HepG2 (cell line): ENCODE results near the gene HOXA4. TPM values are rescaled to one million over a fixed set of nuclear protein-coding genes. Genes with fewer than 3 reads are reported as not detected.
A peak's percentile ranks its signal among the peaks of the same experiment; 100 is the strongest.

Experiments used
- ATAC-seq: fragments of 200-7000 bp; cut with Tn5 transposase; 3 replicates; pipeline ENCODE4 v1.9.1; 2020; ENCODE audit warnings: mild to moderate bottlenecking, moderate library complexity
- BruUV-seq: library from RNA; stranded (reverse); fragments of 400-500 nt; replicated peaks from 2 replicates; lab custom pipeline; 2021; lab: Mats Ljungman, UMichigan
- CTCF ChIA-PET: fragments of 300-600 bp; formaldehyde crosslinking; extraction: SDS; loops from one replicate; lab custom pipeline; 2021; ENCODE audit warnings: low total read pairs, inconsistent platforms, low intra/inter-chr PET ratio; lab: Yijun Ruan, JAX
- POLR2A ChIA-PET: fragments of 350-600 bp; sonication (Branson Sonifier 250); formaldehyde crosslinking; loops from one replicate; lab custom pipeline; 2020; ENCODE audit warnings: antibody characterized with exemption, inconsistent platforms; lab: Yijun Ruan, JAX
- DNase-seq: peaks from one replicate; pipeline ENCODE4 v3.0.0-alpha.2; 2015; ENCODE audit warnings: low spot score
- FAIRE-seq: peaks from 3 replicates; lab custom pipeline; 2011; peaks lifted over from hg19 to GRCh38; lab: Jason Lieb, UNC
- H2AFZ ChIP-seq: one replicate; pipeline ENCODE4 v1.6.1; 2011; ENCODE audit warnings: low read length, inconsistent platforms
- H3K27ac ChIP-seq: fragments of 300-600 bp; 3 replicates; pipeline ENCODE4 v1.8.0; 2011; ENCODE audit warnings: mixed run types, mild to moderate bottlenecking, mixed read lengths, low read length, inconsistent platforms; ENCODE audit not compliant: insufficient read depth; ENCODE audit errors: extremely low read length
- H3K27me3 ChIP-seq, 2 experiments: fragments of 200-600 bp in 1 of 2; 2 replicates in 1 of 2; 3 replicates in 1 of 2; pipeline versions ENCODE4 v1.6.0 to v1.8.0; 2011; ENCODE audit warnings: low read length in 2 of 2, mild to moderate bottlenecking in 2 of 2, moderate library complexity in 2 of 2, inconsistent platforms in 1 of 2; ENCODE audit not compliant: insufficient read depth in 2 of 2, control insufficient read depth in 1 of 2
- H3K36me3 ChIP-seq, 2 experiments: fragments of 200-600 bp in 1 of 2; replicated peaks in 1 of 2; 2 replicates in 1 of 2; 3 replicates in 1 of 2; pipeline versions ENCODE4 v1.5.1 to v1.8.0; 2011; ENCODE audit warnings: low read length in 2 of 2, inconsistent platforms in 1 of 2; ENCODE audit not compliant: insufficient read depth in 2 of 2, control insufficient read depth in 1 of 2
- H3K4me1 ChIP-seq: 2 replicates; pipeline ENCODE4 v1.5.1; 2012; ENCODE audit warnings: low read length, inconsistent platforms; ENCODE audit not compliant: insufficient read depth
- H3K4me2 ChIP-seq: 2 replicates; pipeline ENCODE4 v1.6.0; 2011; ENCODE audit warnings: low read depth, low read length, inconsistent platforms
- H3K4me3 ChIP-seq, 3 experiments: fragments of 200-600 bp in 1 of 3; sonication (generic), shearing (Covaris generic) in 1 of 3; replicated peaks in 1 of 3; 2 replicates each; pipeline ENCODE4 v1.5.1; 2011 to 2016; ENCODE audit warnings: low read length in 3 of 3, inconsistent platforms in 2 of 3, low read depth in 2 of 3, mild to moderate bottlenecking in 2 of 3, control low read depth in 1 of 3, mixed read lengths in 1 of 3; ENCODE audit not compliant: insufficient read depth in 1 of 3
- H3K79me2 ChIP-seq: one replicate; pipeline ENCODE4 v1.6.1; 2011; ENCODE audit warnings: low read length, inconsistent platforms; ENCODE audit not compliant: insufficient read depth
- H3K9ac ChIP-seq: 2 replicates; pipeline ENCODE4 v1.6.0; 2011; ENCODE audit warnings: mild to moderate bottlenecking, low read depth, low read length, inconsistent platforms; ENCODE audit not compliant: insufficient read depth
- H3K9me3 ChIP-seq: 2 replicates; pipeline ENCODE4 v1.5.1; 2012; ENCODE audit warnings: mild to moderate bottlenecking, low read length
- H4K20me1 ChIP-seq: 2 replicates; pipeline ENCODE4 v1.6.0; 2011; ENCODE audit warnings: inconsistent platforms, mild to moderate bottlenecking, low read length, moderate library complexity; ENCODE audit not compliant: insufficient read depth
- MYPOP ChIP-seq: sonication (generic); formaldehyde crosslinking; IDR thresholded peaks from 2 replicates; pipeline ENCODE4 v1.8.1; 2023; ENCODE audit warnings: mild to moderate bottlenecking, moderate library complexity, missing genetic modification reagents
- PHF8 ChIP-seq: sonication (generic); formaldehyde crosslinking; IDR thresholded peaks from 2 replicates; pipeline ENCODE4 v1.5.0; 2020; ENCODE audit warnings: missing genetic modification reagents
- UBTF ChIP-seq: sonication (generic); formaldehyde crosslinking; IDR thresholded peaks from 2 replicates; pipeline ENCODE4 v1.4.0; 2020; ENCODE audit warnings: mild to moderate bottlenecking, missing genetic modification reagents
- ZMAT3 ChIP-seq: sonication (generic); formaldehyde crosslinking; conservative IDR thresholded peaks from 2 replicates; pipeline ENCODE4 v1.7.0; 2021; ENCODE audit warnings: missing genetic modification reagents
- ZNF230 ChIP-seq: sonication (generic); formaldehyde crosslinking; IDR thresholded peaks from 2 replicates; pipeline ENCODE4 v1.4.0; 2020; ENCODE audit warnings: mild to moderate bottlenecking, missing genetic modification reagents
- ZNF232 ChIP-seq: sonication (generic); formaldehyde crosslinking; IDR thresholded peaks from 2 replicates; pipeline ENCODE4 v1.4.0; 2020; ENCODE audit warnings: missing genetic modification reagents, borderline replicate concordance
- ZNF446 ChIP-seq: sonication (generic); formaldehyde crosslinking; IDR thresholded peaks from 2 replicates; pipeline ENCODE4 v1.5.0; 2020; ENCODE audit warnings: mild to moderate bottlenecking, missing genetic modification reagents
- ZNF687 ChIP-seq: sonication (generic); formaldehyde crosslinking; IDR thresholded peaks from 2 replicates; pipeline ENCODE4 v1.5.1; 2020; ENCODE audit warnings: mild to moderate bottlenecking, missing genetic modification reagents, moderate library complexity
- ZNF710 ChIP-seq: sonication (generic); formaldehyde crosslinking; IDR thresholded peaks from 2 replicates; pipeline ENCODE4 v1.5.0; 2020; ENCODE audit warnings: mild to moderate bottlenecking, missing genetic modification reagents, borderline replicate concordance
- WGBS: methylation state at CpG from one replicate; pipeline ENCODE4 v1.1.6; 2017; ENCODE audit warnings: low lambda C conversion rate; 5-methylcytosine and 5-hydroxymethylcytosine counted together
- in situ Hi-C: cut with HindIII; loops from 2 replicates; pipeline ENCODE4 v1.10.0; 2017; ENCODE audit warnings: low pct_unique_long_range_greater_than_20kb; ENCODE audit not compliant: extremely low pct_ligation_motif_present
- intact Hi-C: fragments of 100-400 bp; cut with micrococcal nuclease; formaldehyde crosslinking; loops from one replicate; pipeline ENCODE4 v1.10.0; 2022; ENCODE audit not compliant: unreplicated experiment
- polyA plus RNA-seq, 8 experiments: library from polyadenylated mRNA; depleted of rRNA in 3 of 8; stranded (reverse) in 7 of 8; unstranded in 1 of 8; fragments of >200 nt; fragmentation: Illumina TruSeq in 4 of 8; extraction: Trizol in 4 of 8; gene quantifications; 2 replicates each; pipeline versions ENCODE4 v1.2.1 to v1.2.3, GENCODE V29; 2011 to 2016; ENCODE audit warnings: low read depth in 4 of 8, missing spikeins in 1 of 8, mixed read lengths in 1 of 8; ENCODE audit not compliant: insufficient read depth in 1 of 8
- total RNA-seq, 5 experiments: library from RNA; depleted of rRNA; stranded (reverse); fragments of >200 nt; fragmentation: Illumina TruSeq; extraction: Trizol; gene quantifications; 2 replicates each; pipeline ENCODE4 v1.2.3, GENCODE V29; 2016; ENCODE audit warnings: low read depth in 1 of 5

Gene HOXA4
- total and polyA plus RNA-seq, 2 of the 13 experiments (the other 11 are each of a cell fraction or from before 2014, with no cell fraction given) = 2.4 to 5.4 TPM

- TF ChIP-seq UBTF (CRISPR knock-in tag) (peak; percentile 77), MYPOP (CRISPR knock-in tag) (0 out of 2 replicates have a peak, but pooled peaks have one; percentile 39), ZNF232 (CRISPR knock-in tag) (0 out of 2 replicates have a peak, but pooled peaks have one; percentile 13), ZNF230 (CRISPR knock-in tag) (no peak)
Measured at GRCh38 chr7:27149842-27150567, 19.4 kb upstream of the HOXA4 start (continued).

GRCh38 chr7:27148756-27149641 lies 18.4 kb upstream of the HOXA4 start:
- Histone ChIP-seq H3K36me3 (no peaks in the 10 kb centered on the region; a peak in 2 of 5 replicates), H3K4me3 (peak overlapping the region; percentile 80 to 88 (median 85)), H3K27me3 (peaks cover 0 to 28% of the 10 kb centered on the region in 2 experiments; a peak in 4 of 5 replicates), H4K20me1 (no peaks in the 10 kb centered on the region), H3K79me2 (peaks cover 5% of the 10 kb centered on the region), H3K4me1 (peaks cover 36% of the 10 kb centered on the region), H3K9me3 (no peaks in the 10 kb centered on the region), H3K9ac (peak overlapping the region; percentile 15; the same call in 1 of the 2 replicates), H3K27ac (no peak overlapping the region), H2AFZ (no peak overlapping the region), H3K4me2 (peak overlapping the region; percentile 88)
- intact Hi-C loops = no loop called here
- FAIRE-seq = no peak
- WGBS = 60% methylated on average over 23 of the region's 30 CpGs
- in situ Hi-C loops = no loop called here
- POLR2A ChIA-PET = interaction anchor here (1.2 to 1.8 kb wide), 3 partner anchors 27 to 285 kb away, joined by 3 to 7 read pairs (median 6); partner anchors contain the start of gene SKAP2
- BruUV-seq = no TSS peak
- DNase-seq = no peak
- ATAC-seq = no peak
- CTCF ChIA-PET = no interaction called here
- TF ChIP-seq PHF8 (CRISPR knock-in tag) = 0 out of 2 replicates have a peak, but pooled peaks have one; percentile 8
- TF ChIP-seq ZNF446 = no peak
- peak; percentile 45; the same call in 1 of the 2 replicates for TF ChIP-seq ZNF687 (CRISPR knock-in tag)
- TF ChIP-seq ZMAT3 = no peak
- 0 out of 2 replicates have a peak, but pooled peaks have one; percentile 17 for TF ChIP-seq ZNF710 (CRISPR knock-in tag)
